ENCODE measurements around the gene LMO7.

LMO7 gene

GRCh38 chr13:75628801-75629200 is 7.3 kb upstream of the LMO7 start:
- no peak overlapping the region for H3K4ac ChIP-seq (ENCODE audit: low read depth, low read length)
- H3K27ac ChIP-seq (ENCODE audit: low read depth, low read length) = no peak overlapping the region
- H2BK5ac ChIP-seq (ENCODE audit: low read length) = no peak overlapping the region
- no peaks in the 10 kb centered on the region for H3K27me3 ChIP-seq (ENCODE audit: insufficient read depth, low read length, poor library complexity)
- H3K4me3 ChIP-seq (ENCODE audit: low read length) = no peak overlapping the region
- H3K79me2 ChIP-seq (ENCODE audit: control insufficient read depth, insufficient read depth, low read length) = no peaks in the 10 kb centered on the region
- no peak overlapping the region for H3K9ac ChIP-seq (ENCODE audit: low read length)
- no peak overlapping the region for H3K18ac ChIP-seq (ENCODE audit: low read length)
- H2BK120ac ChIP-seq (ENCODE audit: low read depth, low read length) = no peak overlapping the region
- H4K5ac ChIP-seq (ENCODE audit: low read length) = no peak overlapping the region
- no peak overlapping the region for H2AK5ac ChIP-seq (ENCODE audit: low read length)
- no peak overlapping the region for H2BK15ac ChIP-seq (replicated peaks; ENCODE audit: low read depth)
- H3K79me1 ChIP-seq (ENCODE audit: low read length) = no peaks in the 10 kb centered on the region
- WGBS (ENCODE audit: extremely low coverage, insufficient coverage, low lambda C conversion rate) = no CpG with 5 or more reads among the region's 4 CpGs
- DNase-seq = peak; percentile 10
- H3K4me1 ChIP-seq (ENCODE audit: control insufficient read depth, low read depth, low read length) = peaks cover 2% of the 10 kb centered on the region
- H3K23ac ChIP-seq (ENCODE audit: low read length) = no peak overlapping the region
- no peak overlapping the region for H4K8ac ChIP-seq (ENCODE audit: low read depth, low read length)
- H3K56ac ChIP-seq (ENCODE audit: low read length) = no peak overlapping the region
- H3K36me3 ChIP-seq (ENCODE audit: control insufficient read depth, insufficient read depth, low read length) = no peaks in the 10 kb centered on the region
- H3K4me2 ChIP-seq (ENCODE audit: low read length) = no peak overlapping the region

GRCh38 chr13:75633285-75633684 is 2.8 kb upstream of the LMO7 start:
- Histone ChIP-seq H3K79me1 (ENCODE audit: low read length) (no peaks in the 10 kb centered on the region), H3K27ac (ENCODE audit: low read depth, low read length) (no peak overlapping the region)
- no peak for DNase-seq

GRCh38 chr13:75635101-75635827 is 866 bp upstream of the LMO7 start:
- H3K4me2 ChIP-seq (ENCODE audit: low read length) = peak overlapping the region; percentile 26
- peak overlapping the region; percentile 46 for H3K9ac ChIP-seq (ENCODE audit: low read length)
- H3K79me2 ChIP-seq (ENCODE audit: control insufficient read depth, insufficient read depth, low read length) = no peaks in the 10 kb centered on the region
- no peak overlapping the region for H4K8ac ChIP-seq (ENCODE audit: low read depth, low read length)
- peak overlapping the region; percentile 81 for H3K56ac ChIP-seq (ENCODE audit: low read length)
- H3K4me1 ChIP-seq (ENCODE audit: control insufficient read depth, low read depth, low read length) = peaks cover 2% of the 10 kb centered on the region
- H3K27me3 ChIP-seq (ENCODE audit: insufficient read depth, low read length, poor library complexity) = no peaks in the 10 kb centered on the region
- H2AK5ac ChIP-seq (ENCODE audit: low read length) = no peak overlapping the region
- H3K36me3 ChIP-seq (ENCODE audit: control insufficient read depth, insufficient read depth, low read length) = no peaks in the 10 kb centered on the region
- H2BK15ac ChIP-seq (replicated peaks; ENCODE audit: low read depth) = no peak overlapping the region
- no peak overlapping the region for H2BK120ac ChIP-seq (ENCODE audit: low read depth, low read length)
- H3K23ac ChIP-seq (ENCODE audit: low read length) = no peak overlapping the region
- H3K4ac ChIP-seq (ENCODE audit: low read depth, low read length) = peak overlapping the region; percentile 17
- H3K18ac ChIP-seq (ENCODE audit: low read length) = peak overlapping the region; percentile 12
- peak overlapping the region; percentile 52 for H3K27ac ChIP-seq (ENCODE audit: low read depth, low read length)
- H2BK5ac ChIP-seq (ENCODE audit: low read length) = no peak overlapping the region
- H3K79me1 ChIP-seq (ENCODE audit: low read length) = no peaks in the 10 kb centered on the region
- no peak overlapping the region for H3K4me3 ChIP-seq (ENCODE audit: low read length)
- no peak overlapping the region for H4K5ac ChIP-seq (ENCODE audit: low read length)
- peak; percentile 56 for DNase-seq
- WGBS (ENCODE audit: extremely low coverage, insufficient coverage, low lambda C conversion rate) = no CpG with 5 or more reads among the region's 49 CpGs

More at GRCh38 chr13:75633285-75633684, 2.8 kb upstream of the LMO7 start:
- no peaks in the 10 kb centered on the region for H3K27me3 ChIP-seq (ENCODE audit: insufficient read depth, low read length, poor library complexity)
- H3K79me2 ChIP-seq (ENCODE audit: control insufficient read depth, insufficient read depth, low read length) = no peaks in the 10 kb centered on the region
- H3K9ac ChIP-seq (ENCODE audit: low read length) = no peak overlapping the region
- H2AK5ac ChIP-seq (ENCODE audit: low read length) = no peak overlapping the region
- H3K4me3 ChIP-seq (ENCODE audit: low read length) = no peak overlapping the region
- no peak overlapping the region for H3K56ac ChIP-seq (ENCODE audit: low read length)
- H3K4me1 ChIP-seq (ENCODE audit: control insufficient read depth, low read depth, low read length) = peaks cover 4% of the 10 kb centered on the region
- H3K4me2 ChIP-seq (ENCODE audit: low read length) = no peak overlapping the region
- H2BK15ac ChIP-seq (replicated peaks; ENCODE audit: low read depth) = no peak overlapping the region
- H3K36me3 ChIP-seq (ENCODE audit: control insufficient read depth, insufficient read depth, low read length) = no peaks in the 10 kb centered on the region
- no peak overlapping the region for H4K8ac ChIP-seq (ENCODE audit: low read depth, low read length)
- WGBS (ENCODE audit: extremely low coverage, insufficient coverage, low lambda C conversion rate) = no CpG with 5 or more reads among the region's 2 CpGs
- no peak overlapping the region for H4K5ac ChIP-seq (ENCODE audit: low read length)
- H3K23ac ChIP-seq (ENCODE audit: low read length) = no peak overlapping the region
- no peak overlapping the region for H3K4ac ChIP-seq (ENCODE audit: low read depth, low read length)
- no peak overlapping the region for H2BK5ac ChIP-seq (ENCODE audit: low read length)
- no peak overlapping the region for H2BK120ac ChIP-seq (ENCODE audit: low read depth, low read length)
- no peak overlapping the region for H3K18ac ChIP-seq (ENCODE audit: low read length)

GRCh38 chr13:75636436-75637180 is 478 bp downstream of the LMO7 start:
- Histone ChIP-seq H3K18ac (ENCODE audit: low read length) (peak overlapping the region; percentile 8), H2BK5ac (ENCODE audit: low read length) (no peak overlapping the region), H3K56ac (ENCODE audit: low read length) (peak overlapping the region; percentile 90), H3K79me2 (ENCODE audit: control insufficient read depth, insufficient read depth, low read length) (no peaks in the 10 kb centered on the region), H4K8ac (ENCODE audit: low read depth, low read length) (no peak overlapping the region), H3K27ac (ENCODE audit: low read depth, low read length) (peak overlapping the region; percentile 54), H2BK15ac (replicated peaks; ENCODE audit: low read depth) (no peak overlapping the region), H2AK5ac (ENCODE audit: low read length) (no peak overlapping the region), H2BK120ac (ENCODE audit: low read depth, low read length) (peak overlapping the region; percentile 52), H3K4me2 (ENCODE audit: low read length) (peak overlapping the region; percentile 75), H3K4ac (ENCODE audit: low read depth, low read length) (peak overlapping the region; percentile 70), H3K9ac (ENCODE audit: low read length) (peak overlapping the region; percentile 69), H3K4me1 (ENCODE audit: control insufficient read depth, low read depth, low read length) (peaks cover 2% of the 10 kb centered on the region), H4K5ac (ENCODE audit: low read length) (no peak overlapping the region), H3K23ac (ENCODE audit: low read length) (peak overlapping the region; percentile 59), H3K36me3 (ENCODE audit: control insufficient read depth, insufficient read depth, low read length) (no peaks in the 10 kb centered on the region), H3K4me3 (ENCODE audit: low read length) (peak overlapping the region; percentile 44), H3K79me1 (ENCODE audit: low read length) (peaks cover 2% of the 10 kb centered on the region), H3K27me3 (ENCODE audit: insufficient read depth, low read length, poor library complexity) (no peaks in the 10 kb centered on the region)
- DNase-seq = peak; percentile 73
- no CpG with 5 or more reads among the region's 58 CpGs for WGBS (ENCODE audit: extremely low coverage, insufficient coverage, low lambda C conversion rate)

GRCh38 chr13:75637181-75637750 is 1.1 kb downstream of the LMO7 start:
- Histone ChIP-seq H3K79me1 (ENCODE audit: low read length) (peaks cover 2% of the 10 kb centered on the region), H3K18ac (ENCODE audit: low read length) (no peak overlapping the region), H2BK5ac (ENCODE audit: low read length) (no peak overlapping the region), H4K5ac (ENCODE audit: low read length) (no peak overlapping the region), H3K56ac (ENCODE audit: low read length) (no peak overlapping the region), H3K23ac (ENCODE audit: low read length) (no peak overlapping the region), H3K27me3 (ENCODE audit: insufficient read depth, low read length, poor library complexity) (no peaks in the 10 kb centered on the region), H3K79me2 (ENCODE audit: control insufficient read depth, insufficient read depth, low read length) (no peaks in the 10 kb centered on the region), H3K4me1 (ENCODE audit: control insufficient read depth, low read depth, low read length) (peaks cover 2% of the 10 kb centered on the region), H3K4me2 (ENCODE audit: low read length) (peak overlapping the region; percentile 35), H2BK15ac (replicated peaks; ENCODE audit: low read depth) (no peak overlapping the region), H3K4ac (ENCODE audit: low read depth, low read length) (no peak overlapping the region), H3K4me3 (ENCODE audit: low read length) (no peak overlapping the region), H2AK5ac (ENCODE audit: low read length) (no peak overlapping the region), H3K36me3 (ENCODE audit: control insufficient read depth, insufficient read depth, low read length) (no peaks in the 10 kb centered on the region), H2BK120ac (ENCODE audit: low read depth, low read length) (peak overlapping the region; percentile 15), H3K27ac (ENCODE audit: low read depth, low read length) (no peak overlapping the region), H4K8ac (ENCODE audit: low read depth, low read length) (no peak overlapping the region), H3K9ac (ENCODE audit: low read length) (peak overlapping the region; percentile 23)
- no CpG with 5 or more reads among the region's 17 CpGs for WGBS (ENCODE audit: extremely low coverage, insufficient coverage, low lambda C conversion rate)
- peak; percentile 36 for DNase-seq
